Large intestine (tissue), 3 donors: Measurements from ENCODE around the gene EZH1. TPM values are rescaled to one million over a fixed set of nuclear protein-coding genes. Genes with fewer than 3 reads are reported as not detected.

ENCODE experiments used
- DNase-seq, 2 donors: peaks; one replicate each; pipeline versions ENCODE4 v3.0.0 to v3.0.0-alpha.2; 2013
- H3K27ac ChIP-seq: one replicate; pipeline ENCODE4 v1.5.1; 2013; ENCODE audit warnings: low read length
- H3K27me3 ChIP-seq: 2 replicates; pipeline ENCODE4 v1.6.1; 2013; ENCODE audit warnings: low read length; ENCODE audit not compliant: control insufficient read depth, insufficient read depth
- H3K36me3 ChIP-seq: 2 replicates; pipeline ENCODE4 v1.6.1; 2013; ENCODE audit warnings: low read length; ENCODE audit not compliant: control insufficient read depth, insufficient read depth
- H3K4me1 ChIP-seq: one replicate; pipeline ENCODE4 v1.6.1; 2013; ENCODE audit warnings: low read length; ENCODE audit not compliant: control insufficient read depth, insufficient read depth
- H3K4me3 ChIP-seq: one replicate; pipeline ENCODE4 v1.5.1; 2013; ENCODE audit warnings: low read length
- H3K9me3 ChIP-seq: one replicate; pipeline ENCODE4 v1.6.1; 2013; ENCODE audit warnings: mild to moderate bottlenecking, low read depth, low read length, moderate library complexity; ENCODE audit not compliant: control insufficient read depth
- WGBS: methylation state at CpG from one replicate; pipeline ENCODE4 v1.1.5; 2013; ENCODE audit warnings: low lambda C conversion rate; ENCODE audit not compliant: insufficient coverage; 5-methylcytosine and 5-hydroxymethylcytosine counted together
- polyA plus RNA-seq: library from polyadenylated mRNA; unstranded; fragments of 120-200 nt; gene quantifications from one replicate; pipeline ENCODE4 v1.2.1, GENCODE V29; 2013

EZH1 gene
- polyA plus RNA-seq, 1 donor, result 37.6 TPM

DNA sequence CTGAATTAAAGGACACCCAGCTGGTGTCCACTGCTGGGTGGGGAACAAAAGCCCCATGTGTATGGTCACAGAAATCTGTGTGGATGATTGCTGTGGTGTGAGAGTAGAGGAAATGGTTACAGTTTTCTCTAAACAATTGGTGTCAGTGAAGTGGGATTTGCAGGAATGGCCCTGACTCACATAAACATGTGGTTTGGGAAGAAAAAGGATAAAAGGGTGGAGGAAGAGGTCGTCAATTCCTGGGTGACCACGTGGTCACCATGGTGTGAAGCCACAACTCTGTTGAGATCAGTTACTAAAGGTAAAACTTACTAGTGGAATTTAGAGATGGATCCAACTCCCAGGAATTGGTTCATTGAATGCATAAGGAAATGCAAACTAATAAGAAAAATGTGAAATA is 89.3 kb downstream of the EZH1 start:
- Histone ChIP-seq H3K27ac (no peak overlapping the region), H3K27me3 (peaks cover 5% of the 10 kb centered on the region), H3K36me3 (no peaks in the 10 kb centered on the region), H3K4me1 (peaks cover 15% of the 10 kb centered on the region), H3K9me3 (no peaks in the 10 kb centered on the region), H3K4me3 (no peak overlapping the region)
- no CpG with 5 or more reads among the region's 2 CpGs for WGBS
- no peak for DNase-seq

- peak; percentile 53 to 54 for DNase-seq
- Histone ChIP-seq H3K36me3 (no peaks in the 10 kb centered on the region), H3K9me3 (no peaks in the 10 kb centered on the region), H3K4me3 (peak overlapping the region; percentile 26), H3K27ac (peak overlapping the region; percentile 36), H3K4me1 (peaks cover 5% of the 10 kb centered on the region), H3K27me3 (peaks cover 5% of the 10 kb centered on the region)
- WGBS, result 8% methylated on average over 2 of the region's 42 CpGs
These were observed 91.4 kb downstream of the EZH1 start for GRCh38 chr17:42653179-42654124.

DNA sequence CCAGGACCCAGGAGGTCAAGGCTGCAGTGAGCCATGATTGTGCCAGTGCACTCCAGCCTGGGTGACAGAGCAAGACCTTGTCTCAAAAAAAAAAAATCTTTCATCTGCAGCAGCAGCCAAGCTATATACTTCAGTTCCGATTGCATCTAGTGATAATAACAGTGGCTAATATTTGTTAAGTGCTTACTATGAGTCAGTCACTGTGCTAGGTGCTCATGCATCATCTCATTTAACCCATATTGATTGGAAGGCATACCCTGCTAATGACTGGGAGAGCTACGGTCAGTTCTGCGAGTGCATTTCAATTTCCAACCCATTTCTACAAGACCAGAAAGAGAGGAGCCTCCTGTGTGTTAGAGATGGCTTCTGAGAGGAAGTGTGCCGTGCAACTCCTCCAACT is 93.4 kb downstream of the EZH1 start:
- no CpG with 5 or more reads among the region's 4 CpGs for WGBS
- H3K36me3 ChIP-seq, result no peaks in the 10 kb centered on the region
- H3K4me1 ChIP-seq, result peaks cover 5% of the 10 kb centered on the region
- no peaks in the 10 kb centered on the region for H3K9me3 ChIP-seq
- H3K4me3 ChIP-seq, result no peak overlapping the region
- H3K27ac ChIP-seq, result no peak overlapping the region
- H3K27me3 ChIP-seq, result peaks cover 5% of the 10 kb centered on the region
- DNase-seq, result no peak

Other genes with a start within 250 kb of the EZH1 start
- gene NAGLU, start 208.8 kb downstream of the EZH1 start, polyA plus RNA-seq, result 32.9 TPM
- gene HSD17B1, start 192.1 kb downstream of the EZH1 start, polyA plus RNA-seq, result 2.1 TPM
- 65.6 TPM for gene COASY, start 182.9 kb downstream of the EZH1 start, polyA plus RNA-seq
- gene MLX, start 177.9 kb downstream of the EZH1 start, polyA plus RNA-seq, result 52.0 TPM
- gene PSMC3IP, start 167.3 kb downstream of the EZH1 start, polyA plus RNA-seq, result 8.6 TPM
- 36.8 TPM for gene RETREG3, start 135.7 kb downstream of the EZH1 start, polyA plus RNA-seq
- 40.0 TPM for gene TUBG1, start 135.4 kb downstream of the EZH1 start, polyA plus RNA-seq
- gene TUBG2, start 85.8 kb downstream of the EZH1 start, polyA plus RNA-seq, result 16.2 TPM
- 9.2 TPM for gene PLEKHH3, start 68.0 kb downstream of the EZH1 start, polyA plus RNA-seq
- gene CCR10, start 63.2 kb downstream of the EZH1 start, polyA plus RNA-seq, result 1.2 TPM
- gene CNTNAP1, start 62.5 kb downstream of the EZH1 start, polyA plus RNA-seq, result 7.5 TPM
- 45.9 TPM for gene RAMP2, start 16.2 kb upstream of the EZH1 start, polyA plus RNA-seq
- gene VPS25, start 28.4 kb upstream of the EZH1 start, polyA plus RNA-seq, result 78.1 TPM
- gene WNK4, start 35.6 kb upstream of the EZH1 start, polyA plus RNA-seq, result 16.9 TPM
- 107 TPM for gene COA3, start 53.7 kb upstream of the EZH1 start, polyA plus RNA-seq
- gene CNTD1, start 53.8 kb upstream of the EZH1 start, polyA plus RNA-seq, result 3.0 TPM
- gene BECN1, start 79.2 kb upstream of the EZH1 start, polyA plus RNA-seq, result 77.9 TPM
- gene PSME3, start 88.4 kb upstream of the EZH1 start, polyA plus RNA-seq, result 71.4 TPM
- gene AOC2, start 99.5 kb upstream of the EZH1 start, polyA plus RNA-seq, result 1.2 TPM
- 14.8 TPM for gene AOC3, start 106.2 kb upstream of the EZH1 start, polyA plus RNA-seq
- gene G6PC1, start 155.8 kb upstream of the EZH1 start, polyA plus RNA-seq, result 1.5 TPM
- 59.4 TPM for gene AARSD1, start 219.4 kb upstream of the EZH1 start, polyA plus RNA-seq
- 3.4 TPM for gene PTGES3L, start 235.0 kb upstream of the EZH1 start, polyA plus RNA-seq
- 14.2 TPM for gene RUNDC1, start 235.5 kb upstream of the EZH1 start, polyA plus RNA-seq